ENCODE data around the gene DENND5B.

The DENND5B gene

GRCh38 chr12:31588976-31589375, 2.0 kb downstream of the DENND5B start:
- TF ChIP-seq CTCF (IDR thresholded peaks at IDR 0.05): no peak

DNA sequence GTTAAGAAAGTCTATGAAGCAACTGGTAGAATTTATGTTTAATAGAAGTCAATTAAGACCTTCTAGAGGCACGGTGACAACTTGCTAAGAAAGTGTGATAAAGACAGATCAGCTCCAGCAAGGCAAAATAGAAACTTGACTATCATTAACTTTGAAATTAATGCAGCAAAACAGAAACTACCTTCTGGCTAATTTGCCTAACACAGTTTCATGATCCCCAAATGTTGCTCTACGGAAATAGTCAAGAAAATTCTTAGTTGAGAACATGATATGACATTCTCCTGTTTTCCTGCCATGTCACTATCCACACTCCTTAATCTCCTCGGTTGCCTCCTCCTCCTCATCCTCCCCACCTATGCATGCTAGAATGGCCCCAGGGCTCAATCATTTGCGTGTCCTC, 4.2 kb downstream of the DENND5B start:
- TF ChIP-seq CTCF (IDR thresholded peaks at IDR 0.05): no peak

- no peak for TF ChIP-seq CTCF (IDR thresholded peaks at IDR 0.05)
Observed at GRCh38 chr12:31585895-31586294, 5.0 kb downstream of the DENND5B start.

GRCh38 chr12:31585271-31585670, 5.7 kb downstream of the DENND5B start:
- TF ChIP-seq CTCF (IDR thresholded peaks at IDR 0.05): no peak

GRCh38 chr12:31584782-31585181, 6.2 kb downstream of the DENND5B start:
- TF ChIP-seq CTCF (IDR thresholded peaks at IDR 0.05): no peak

- TF ChIP-seq CTCF (IDR thresholded peaks at IDR 0.05): no peak
Observed at GRCh38 chr12:31583878-31584277, 7.1 kb downstream of the DENND5B start.

- no peak for TF ChIP-seq CTCF (IDR thresholded peaks at IDR 0.05)
Observed at GRCh38 chr12:31582155-31582554, 8.8 kb downstream of the DENND5B start.

DNA sequence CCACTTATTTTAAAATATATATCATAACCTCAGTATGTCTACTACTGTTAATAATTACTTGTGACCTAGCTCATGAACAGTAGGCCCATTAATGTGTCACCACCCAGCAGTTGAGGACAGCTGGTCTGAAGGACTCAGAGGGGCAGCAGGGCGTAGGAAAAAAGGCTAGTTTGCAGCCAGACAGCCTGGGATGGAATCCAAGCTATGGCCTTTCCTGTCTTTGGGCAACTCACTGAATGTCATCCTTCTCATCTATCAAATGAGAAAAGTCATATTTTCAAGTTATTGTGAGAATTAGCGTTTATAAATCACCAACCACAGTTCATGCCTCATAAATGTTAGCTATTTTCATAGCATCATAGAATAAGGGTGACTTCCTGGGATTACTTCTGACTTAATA, 12.3 kb downstream of the DENND5B start:
- TF ChIP-seq CTCF (IDR thresholded peaks at IDR 0.05): no peak

Measured in LNCAP (cell line).